ENCODE measurements around the gene TOMM34.
A peak's percentile ranks its signal among the peaks of the same experiment; 100 is the strongest.

TOMM34 gene

DNA sequence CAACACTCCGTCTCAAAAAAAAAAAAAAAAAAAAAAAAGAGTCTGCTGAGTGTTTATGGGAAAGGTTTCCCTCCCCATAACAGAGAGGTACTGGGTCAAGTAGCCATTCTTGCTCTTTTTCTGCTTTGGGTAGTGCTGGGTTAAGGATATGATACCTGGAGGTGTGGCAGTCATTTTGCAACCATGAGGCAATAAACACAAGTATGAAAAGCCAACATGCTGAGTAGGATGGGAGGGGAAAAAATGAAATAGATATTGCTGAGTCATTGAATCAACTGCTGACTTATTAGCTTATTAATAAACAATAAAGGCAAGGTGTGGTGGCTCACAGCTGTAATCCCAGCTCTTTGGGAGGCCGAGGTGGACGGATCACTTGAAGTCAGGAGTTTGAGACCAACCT lies 2.3 kb upstream of the TOMM34 start:
- DNase-seq = no peak

DNA sequence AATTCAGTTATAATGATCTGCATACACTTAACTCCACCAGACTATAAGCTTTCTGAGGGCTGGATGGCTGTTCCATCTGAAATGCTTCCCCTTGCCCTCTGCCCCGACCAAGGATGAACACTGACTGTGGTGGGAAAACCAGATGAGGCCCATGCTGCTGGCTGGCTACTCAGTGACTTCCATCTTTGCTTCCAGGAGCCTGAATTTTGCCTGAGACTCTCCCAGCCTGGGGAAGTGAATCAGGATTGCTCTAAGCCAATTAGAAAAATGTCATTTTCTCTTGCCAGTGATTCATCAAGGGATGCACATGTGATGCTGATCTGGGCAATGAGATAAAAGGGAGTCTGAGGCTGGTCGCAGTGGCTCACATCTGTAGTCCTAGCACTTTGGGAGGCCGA lies 1.7 kb upstream of the TOMM34 start:
- no peak for DNase-seq

DNA sequence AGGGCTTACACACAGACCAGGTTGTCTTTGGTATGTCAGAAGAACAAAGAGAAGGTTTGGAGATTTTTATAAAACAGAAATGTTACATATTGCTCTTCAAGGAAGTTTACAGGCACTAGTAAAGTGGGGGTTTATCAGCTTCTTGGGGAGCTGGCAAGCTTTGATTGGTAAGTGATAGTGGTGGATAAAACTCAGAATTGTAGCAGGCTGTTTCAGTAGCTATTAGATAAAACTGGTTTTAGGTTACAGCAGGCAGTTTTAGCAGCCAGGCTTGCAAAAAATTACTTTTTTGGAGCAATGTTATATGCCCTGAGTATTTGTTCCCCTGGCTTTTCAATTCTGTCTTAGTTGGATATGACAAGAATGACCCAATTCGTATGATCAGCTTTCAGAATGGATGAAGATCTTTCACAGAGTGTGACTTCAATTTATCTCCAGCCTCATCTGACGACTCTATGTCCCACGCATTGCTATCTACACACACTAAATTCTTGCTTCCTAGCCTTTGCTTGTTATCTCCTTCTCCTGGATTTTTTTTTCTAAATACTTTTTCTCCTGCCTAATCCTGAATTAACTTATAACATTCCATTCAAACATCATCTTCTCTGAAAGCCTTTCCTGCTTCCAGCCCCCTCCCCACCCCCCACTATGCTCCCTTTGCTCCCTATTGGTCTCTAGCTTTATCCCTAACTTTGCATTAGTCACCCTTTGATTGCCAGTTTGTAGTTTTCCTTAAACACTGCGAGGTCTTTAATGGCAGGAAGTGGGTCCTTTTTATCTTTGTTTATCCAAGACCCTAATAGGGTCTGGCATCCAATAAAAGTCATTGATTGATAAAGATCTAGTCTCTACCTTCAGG lies 1.0 kb upstream of the TOMM34 start:
- DNase-seq = no peak

DNA sequence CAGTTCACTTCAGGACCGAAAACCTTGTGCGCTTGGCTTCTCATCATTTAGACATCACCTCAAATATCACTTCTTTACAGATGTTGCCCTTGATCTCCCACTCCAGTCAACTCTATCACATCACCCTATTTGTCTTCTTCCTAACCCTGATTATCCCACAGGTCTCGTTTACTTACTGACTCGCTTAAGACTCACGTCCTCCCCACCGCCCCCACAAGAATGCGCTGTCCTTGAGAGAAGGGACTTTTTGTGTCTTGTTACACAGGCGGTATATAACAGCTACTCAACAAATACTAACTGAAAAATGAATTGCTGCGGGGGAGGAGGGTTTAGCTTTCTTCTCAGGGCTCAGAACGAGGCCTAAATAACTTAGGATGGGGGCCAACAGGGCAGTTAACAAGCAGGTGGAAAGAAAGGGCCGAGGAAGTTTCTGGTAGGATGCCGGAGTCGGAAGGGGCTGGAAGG lies 527 bp downstream of the TOMM34 start:
- DNase-seq = peak; percentile 86

DNA sequence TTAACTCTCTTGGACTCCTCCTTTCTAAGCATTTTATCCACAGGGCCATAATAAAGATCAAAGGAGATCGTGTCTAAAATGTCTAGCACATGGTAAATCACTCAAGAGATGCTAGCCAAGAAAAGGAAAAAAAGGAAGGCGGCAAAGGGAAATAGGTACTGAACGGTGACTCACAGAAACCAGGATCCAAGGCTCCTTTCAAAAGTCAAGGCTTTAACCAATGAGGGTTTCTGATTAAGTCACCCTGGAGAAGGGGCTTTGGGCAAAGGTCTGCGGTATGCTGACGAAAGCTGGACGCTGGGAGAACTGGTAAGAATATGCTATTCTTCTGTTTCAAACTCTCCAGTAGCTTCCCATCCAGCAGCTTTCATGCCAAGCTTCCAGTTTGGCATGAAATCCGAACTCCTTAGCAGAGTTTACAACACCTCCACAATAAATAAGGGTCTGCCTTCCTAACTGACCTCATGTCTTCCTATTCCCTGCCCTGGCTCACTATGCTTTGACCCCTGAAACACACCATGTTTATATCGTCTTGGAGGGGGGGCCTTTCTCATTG lies 1.0 kb downstream of the TOMM34 start:
- peak; percentile 56 for DNase-seq

DNA sequence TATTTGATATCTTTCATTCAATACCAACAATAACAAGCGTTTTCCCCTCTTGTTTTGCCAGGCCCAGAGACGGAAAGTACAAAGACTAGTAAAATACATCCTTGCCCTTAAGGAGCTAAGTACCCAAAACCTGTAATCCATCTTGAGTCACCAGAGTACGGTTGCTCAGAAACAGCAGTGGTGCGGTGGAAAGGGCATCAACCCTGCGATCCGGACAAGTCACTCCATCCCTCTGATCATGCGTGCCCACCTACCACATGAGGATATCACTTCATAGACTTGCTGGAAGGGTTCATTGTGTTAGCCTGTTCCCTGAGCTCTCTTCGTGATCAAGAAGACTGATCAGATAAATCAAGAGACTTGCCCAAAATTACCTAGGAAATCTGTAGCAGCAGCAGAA lies 1.9 kb downstream of the TOMM34 start:
- DNase-seq = no peak

DNA sequence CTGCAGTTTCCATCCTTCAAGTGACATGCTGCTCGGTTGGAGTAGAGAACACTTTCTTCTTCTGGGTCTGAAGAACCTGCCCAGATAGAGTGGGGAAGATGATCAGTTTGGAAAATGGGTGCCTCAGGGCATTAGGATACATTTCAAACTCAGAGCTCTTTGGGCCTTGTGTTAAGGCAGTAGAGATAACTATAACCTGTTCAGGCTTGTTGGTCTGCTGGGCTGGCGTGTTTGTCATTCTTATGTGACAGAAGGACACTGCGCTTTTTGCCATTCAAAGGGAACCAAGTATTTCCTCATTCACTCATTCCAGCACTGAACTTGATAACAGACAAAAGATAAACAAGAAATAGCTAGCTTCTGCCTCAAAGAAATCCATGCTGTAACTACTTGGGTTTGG lies 3.8 kb downstream of the TOMM34 start:
- DNase-seq = no peak

DNA sequence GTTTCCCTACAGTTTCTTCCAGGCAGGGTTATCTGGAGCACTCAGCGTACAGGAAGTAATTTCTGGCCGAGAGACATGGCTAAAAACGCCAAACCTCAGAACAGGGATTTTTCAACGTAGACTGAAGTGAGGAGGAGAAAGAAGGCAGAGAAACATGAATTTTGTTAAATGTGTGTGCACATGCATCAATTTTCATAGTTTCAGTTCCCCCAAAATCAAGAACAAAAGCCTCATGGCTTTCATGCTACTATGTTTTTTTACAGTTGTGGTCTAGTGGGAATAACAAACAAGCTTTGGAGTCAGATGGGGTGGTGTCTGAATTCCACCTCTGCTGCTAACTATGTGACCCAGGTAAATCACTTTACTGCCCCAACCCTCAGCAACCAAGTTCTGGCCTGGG lies 4.9 kb downstream of the TOMM34 start:
- no peak for DNase-seq

DNA sequence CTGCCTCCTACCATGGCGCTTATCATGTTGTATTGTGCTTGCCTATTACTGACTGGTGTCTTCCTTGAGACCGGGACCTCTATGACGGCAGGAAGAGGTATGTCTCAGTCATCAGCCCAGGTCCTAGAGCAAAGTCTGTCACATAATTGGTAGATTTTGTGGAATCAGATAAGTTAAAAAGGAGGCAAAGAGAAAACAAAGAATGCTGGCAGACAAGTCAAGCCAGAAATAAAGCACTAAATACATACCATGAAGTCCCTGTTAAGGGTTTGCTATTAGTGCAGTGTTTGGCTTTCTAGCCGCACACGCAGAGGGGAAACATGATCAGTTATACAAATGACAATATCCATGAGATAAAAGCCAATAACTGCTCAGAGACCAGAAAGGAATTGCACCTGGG lies 6.0 kb downstream of the TOMM34 start:
- no peak for DNase-seq

DNA sequence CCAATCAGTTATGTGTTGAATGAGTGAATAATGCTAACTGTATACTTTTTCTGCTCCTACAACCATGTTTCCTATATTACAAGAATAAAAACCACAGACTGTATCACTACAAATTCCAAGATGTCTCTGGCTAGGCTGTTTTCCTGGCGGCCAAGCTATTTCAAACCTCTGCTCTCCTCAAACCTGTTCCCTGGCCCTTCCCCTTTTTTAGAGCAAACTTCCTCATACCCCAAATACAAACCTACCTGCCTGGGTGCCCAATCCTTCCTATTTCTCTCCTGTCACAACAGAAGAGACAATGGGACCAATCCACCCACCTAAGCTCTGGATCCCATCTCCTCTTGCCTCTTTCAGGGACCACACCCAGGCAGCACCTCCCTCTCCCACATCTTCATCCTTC lies 7.5 kb downstream of the TOMM34 start:
- no peak for DNase-seq

DNA sequence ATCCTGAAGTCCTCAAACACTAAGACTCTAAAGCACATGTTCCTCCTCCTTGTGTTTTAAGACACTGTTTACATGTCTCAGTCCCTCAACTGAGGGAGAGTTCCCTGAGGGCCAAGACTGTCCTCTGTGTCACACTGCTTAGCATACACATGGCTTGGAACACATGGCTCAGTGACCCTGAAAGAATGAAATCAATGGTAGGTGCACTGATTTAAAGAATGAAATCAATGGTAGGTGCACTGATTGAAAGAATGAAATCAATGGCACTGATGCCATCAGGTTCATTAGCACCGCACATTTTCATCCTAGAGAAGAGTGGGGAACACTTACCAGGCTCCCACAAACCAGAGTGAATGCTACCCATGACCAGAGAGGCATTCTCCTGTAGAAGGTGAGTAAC lies 9.8 kb downstream of the TOMM34 start:
- DNase-seq = no peak

DNA sequence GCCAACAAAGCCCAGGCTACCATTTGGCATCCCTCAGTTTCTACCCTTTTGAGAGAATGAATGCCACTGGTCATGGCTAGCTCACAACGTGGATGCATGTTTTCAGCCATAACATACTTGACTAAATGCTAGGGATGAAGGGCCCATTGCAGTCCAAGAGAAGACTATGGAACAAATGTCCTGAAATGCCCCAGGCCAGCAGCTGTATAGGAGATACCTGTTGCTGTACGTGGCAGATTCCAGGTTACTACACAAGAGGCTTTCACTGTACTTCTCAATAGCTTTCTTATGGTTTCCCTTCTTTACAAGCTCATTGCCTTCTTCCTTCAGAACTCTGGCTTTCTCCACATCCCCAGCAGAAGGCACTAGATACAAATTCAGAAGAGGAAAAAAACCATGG lies 11.7 kb downstream of the TOMM34 start:
- no peak for DNase-seq

DNA sequence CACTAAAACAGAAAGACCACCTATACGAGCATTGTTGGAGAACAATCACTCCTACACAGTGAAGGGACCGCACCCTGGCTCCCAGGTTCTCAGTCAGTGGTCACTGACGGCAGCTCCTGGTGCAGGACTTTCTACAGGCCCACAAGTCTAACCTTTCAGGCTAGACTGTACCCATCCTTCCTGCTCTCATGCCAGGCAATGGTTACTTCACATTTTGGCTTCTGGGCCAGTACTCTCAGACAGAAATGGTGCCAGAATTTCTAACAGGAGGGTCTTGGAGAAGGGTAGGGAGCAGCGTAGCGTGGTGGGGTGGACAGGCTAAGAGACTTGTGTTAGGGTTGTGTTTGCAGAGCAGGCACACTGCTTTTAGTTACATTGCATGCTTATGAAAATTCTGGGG lies 12.1 kb downstream of the TOMM34 start:
- no peak for DNase-seq

DNA sequence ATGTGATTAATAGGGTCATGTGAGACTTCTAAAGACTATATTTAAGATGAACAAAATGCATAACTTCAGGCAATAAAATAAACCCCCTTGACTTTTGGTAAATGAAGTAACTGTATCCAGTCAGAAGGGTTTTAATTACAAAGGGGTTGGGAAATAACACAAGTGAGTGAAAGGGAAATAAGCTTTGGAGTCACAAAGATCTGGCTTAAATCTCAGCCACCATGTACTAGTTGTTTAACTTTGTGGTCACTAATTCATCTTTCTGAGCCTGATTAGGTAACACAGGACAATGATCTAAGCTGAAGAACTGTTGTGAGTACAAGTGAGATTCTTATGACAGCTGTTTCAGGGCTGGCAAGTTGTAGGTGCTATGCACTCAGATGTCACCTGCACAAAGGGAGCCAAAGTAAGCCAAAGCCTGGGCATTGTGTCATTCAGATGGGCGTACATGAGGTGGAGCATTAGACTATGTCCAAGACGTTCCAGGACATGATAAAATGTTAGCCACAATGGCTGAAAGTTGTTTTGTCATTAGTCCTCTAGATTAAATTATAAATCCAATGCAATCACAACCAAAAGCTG lies 13.8 kb downstream of the TOMM34 start:
- DNase-seq = no peak

DNA sequence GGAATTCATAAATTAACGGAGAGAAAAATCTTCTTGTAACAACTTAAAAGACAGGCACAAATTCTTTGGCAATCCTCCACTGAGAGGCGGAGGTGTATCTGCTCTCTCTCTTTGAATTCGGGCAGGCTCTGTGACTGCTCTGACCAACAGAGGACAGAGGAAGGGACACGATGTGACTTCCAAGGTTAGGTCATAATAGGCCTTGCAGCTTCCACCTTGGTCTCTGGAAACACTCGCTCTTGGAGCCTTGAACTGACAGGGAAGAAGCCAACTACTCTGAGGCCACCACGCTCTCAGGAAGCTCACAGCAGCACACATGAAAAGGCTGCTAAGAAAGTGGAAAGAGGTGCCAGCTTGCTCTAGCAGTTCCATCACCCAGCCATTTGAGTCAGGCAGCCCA lies 14.9 kb downstream of the TOMM34 start:
- DNase-seq = no peak

DNA sequence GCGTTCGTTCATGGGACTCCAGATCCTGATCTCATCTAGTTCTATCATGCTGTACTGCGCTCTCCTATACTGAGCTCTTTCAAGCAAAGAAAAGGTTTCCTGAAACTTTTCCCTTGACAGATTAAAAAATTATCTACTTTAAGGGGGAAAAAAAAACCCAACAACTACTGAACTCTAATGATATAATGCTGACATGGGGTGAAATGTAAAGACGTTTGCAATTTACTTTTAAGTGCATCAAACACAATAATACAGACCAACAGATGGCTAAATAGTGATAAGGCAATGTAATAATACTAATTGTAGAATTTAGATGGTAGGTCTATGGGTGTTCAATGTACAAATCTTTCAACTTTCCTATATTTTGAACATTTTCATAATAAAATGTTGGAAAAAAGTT lies 16.4 kb downstream of the TOMM34 start:
- DNase-seq = no peak

DNA sequence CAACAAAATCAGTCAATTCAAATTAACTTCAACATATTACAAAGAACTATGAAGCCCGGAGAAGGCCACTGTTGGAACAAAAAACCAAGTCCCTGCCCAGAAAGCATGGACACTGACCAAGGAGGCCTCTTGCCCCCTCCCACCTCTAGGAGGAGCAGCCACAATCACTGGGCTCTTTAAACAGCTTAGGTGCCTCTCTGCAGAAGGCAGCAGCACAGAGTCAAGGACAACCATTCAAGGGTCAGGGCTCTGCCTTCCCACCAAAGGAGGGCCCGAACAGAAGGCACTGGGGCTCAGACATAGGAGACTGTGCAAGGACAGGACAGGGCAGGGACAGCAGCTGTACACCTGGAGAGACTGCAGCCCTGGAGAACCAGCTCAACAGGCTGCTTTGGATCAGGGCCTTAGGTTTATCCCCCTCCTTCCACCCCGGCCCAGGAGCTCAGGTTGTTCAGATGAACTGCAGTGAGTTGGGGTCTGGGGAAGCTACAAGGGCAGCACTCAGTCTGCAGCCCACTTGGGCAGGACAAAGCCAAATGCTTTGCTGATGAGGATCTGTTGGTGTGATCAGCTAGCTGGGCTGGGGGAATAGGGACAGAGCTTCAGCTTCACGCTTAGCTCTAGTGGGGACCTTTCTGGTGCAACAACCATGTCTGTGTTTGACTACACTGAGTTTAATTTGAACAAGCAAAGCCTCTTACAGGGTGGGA lies 17.8 kb downstream of the TOMM34 start:
- no peak for DNase-seq

DNA sequence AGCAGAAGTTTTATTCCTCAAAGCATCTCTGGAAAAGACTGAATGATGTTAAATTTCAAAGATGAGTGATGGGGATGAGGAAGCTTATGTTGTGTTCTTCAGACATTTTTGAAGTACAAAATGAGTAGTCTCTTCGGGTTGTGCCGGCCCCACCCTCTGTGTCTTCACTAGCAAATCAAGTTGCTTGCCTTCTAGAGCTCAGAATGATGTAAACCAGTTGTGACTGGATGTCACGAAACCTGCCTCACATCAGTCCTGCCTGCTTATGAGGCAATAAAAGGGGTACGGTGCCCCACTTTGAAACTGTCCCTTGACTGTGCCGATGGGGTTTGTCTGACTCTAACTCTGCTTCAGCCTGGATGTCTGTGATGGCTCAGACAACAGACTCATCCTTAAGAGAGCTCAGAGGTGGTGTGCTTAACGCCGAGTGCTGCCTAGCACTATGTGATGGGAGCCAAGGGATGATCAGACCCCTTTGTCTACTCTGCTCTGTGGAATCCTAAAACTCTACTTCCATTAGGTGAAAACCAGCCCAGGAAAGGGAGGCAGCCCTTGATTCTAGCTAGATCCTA lies 19.0 kb downstream of the TOMM34 start:
- no peak for DNase-seq

DNA sequence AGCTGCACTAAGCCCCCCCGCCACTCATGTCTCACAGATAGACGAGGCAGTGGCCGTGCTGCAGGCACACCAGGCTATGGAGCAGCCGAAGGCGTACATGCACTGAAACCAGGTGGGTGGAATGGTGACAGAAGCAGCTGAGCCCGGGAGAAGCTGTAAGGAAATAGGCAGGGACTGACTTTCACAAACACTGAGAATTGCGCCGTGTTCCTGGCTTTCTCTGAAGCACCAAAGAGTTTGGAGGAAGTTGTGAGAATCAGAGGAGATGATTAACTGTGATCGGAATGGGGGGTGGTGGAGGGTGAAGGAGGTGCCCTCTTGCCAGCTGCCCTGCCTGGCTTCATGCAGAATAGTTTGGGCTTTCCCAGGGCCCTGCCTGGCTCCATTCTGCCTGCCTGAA lies 21.6 kb downstream of the TOMM34 start:
- DNase-seq = no peak

DNA sequence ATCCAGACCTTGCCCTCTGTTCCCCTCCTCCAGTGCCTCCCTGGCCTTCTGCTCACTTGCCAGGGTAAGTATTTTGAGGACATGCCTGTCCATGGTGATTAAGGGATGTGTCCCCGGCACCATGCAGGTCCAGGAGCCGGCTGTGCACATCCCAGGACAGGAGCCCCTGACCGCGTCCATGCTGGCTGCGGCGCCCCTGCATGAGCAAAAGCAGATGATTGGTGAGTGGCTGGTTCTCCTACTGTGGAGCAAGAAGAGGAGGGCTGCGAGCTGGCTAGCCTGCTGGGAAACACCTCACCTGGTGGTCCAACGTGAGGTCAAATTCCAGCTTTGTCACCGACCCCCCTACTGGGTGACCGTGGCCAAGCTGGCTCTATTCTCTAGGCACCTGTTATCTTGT lies 23.7 kb downstream of the TOMM34 start:
- DNase-seq = no peak

DNA sequence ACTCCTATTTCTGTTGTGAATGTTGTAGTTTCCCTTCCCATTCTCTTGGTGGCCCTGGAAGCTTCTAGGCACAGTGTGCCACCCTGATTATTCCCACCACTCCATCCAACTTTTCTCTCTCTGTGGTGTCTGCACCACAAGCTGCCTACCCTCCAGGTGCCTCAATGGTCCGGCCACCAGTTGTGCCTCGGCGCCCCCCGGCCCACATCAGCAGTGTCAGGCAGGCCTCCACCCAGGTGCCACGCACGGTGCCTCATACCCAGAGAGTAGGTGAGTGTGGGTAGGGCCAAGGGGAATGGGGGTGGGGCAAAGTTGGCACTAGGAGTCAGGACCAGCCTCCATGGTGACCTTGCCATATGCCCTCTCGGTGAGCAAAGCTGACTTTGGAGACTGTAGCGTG lies 27.3 kb downstream of the TOMM34 start:
- DNase-seq = no peak

DNA sequence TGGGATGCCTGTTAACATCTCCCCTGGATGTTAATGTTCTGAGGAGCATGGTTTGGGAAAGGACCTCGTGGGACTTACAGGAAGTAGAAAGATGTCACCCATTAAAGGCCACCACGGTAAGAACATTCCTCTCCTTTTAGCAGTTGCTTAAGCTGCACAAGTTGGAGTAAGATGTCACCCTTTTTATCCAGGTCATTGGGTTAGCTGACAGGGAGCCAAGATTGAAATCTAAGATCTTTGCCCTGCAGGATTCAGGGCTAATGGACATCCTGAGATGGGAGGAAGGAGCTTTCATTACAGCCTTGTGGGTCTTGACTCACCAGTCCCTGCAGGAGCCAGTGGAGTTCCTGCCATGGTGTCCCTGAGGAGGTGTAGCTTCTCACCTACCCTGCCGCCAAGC lies 28.3 kb downstream of the TOMM34 start:
- DNase-seq = no peak

DNA sequence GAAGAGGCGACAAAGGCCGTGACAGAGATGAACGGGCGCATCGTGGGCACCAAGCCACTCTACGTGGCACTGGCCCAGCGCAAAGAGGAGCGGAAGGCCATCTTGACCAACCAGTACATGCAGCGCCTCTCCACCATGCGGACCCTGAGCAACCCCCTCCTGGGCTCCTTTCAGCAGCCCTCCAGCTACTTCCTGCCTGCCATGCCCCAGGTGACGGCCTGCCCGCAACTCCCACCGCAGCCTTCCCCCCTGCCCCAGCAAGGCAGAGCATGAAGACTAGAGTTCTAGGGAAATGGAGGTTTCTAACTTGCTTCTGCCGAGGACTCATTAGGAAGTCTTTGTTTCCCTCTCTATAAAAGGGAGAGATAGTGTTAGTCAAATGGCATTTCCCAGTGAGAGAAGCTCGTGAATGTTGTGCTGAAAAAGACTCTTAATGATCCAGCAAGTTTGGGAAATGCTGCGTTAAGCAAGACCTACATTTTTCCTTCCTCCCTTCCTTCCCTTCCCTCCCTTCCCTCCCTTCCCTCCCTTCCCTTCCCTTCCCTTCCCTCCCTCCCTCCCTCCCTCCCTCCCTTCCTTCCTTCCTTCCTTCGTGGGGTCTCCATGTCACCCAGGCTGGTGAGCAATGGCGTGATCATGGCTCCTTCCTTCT lies 29.6 kb downstream of the TOMM34 start:
- no peak for DNase-seq
